Loucy (cell line): Measurements from ENCODE around the gene PADI6.
"Not testable (repeated sequence)": the region's sequence is repeated elsewhere in the genome, so short reads cannot be mapped to it uniquely, and the experiment has no call there.

Experiments
- H2AFZ ChIP-seq: fragments of 200-600 bp; sonication (generic); 2 replicates; pipeline ENCODE4 v1.6.0; 2016; ENCODE audit warnings: antibody characterized with exemption, mild to moderate bottlenecking, low read length, moderate library complexity
- H3F3A ChIP-seq: fragments of 200-600 bp; 2 replicates; pipeline ENCODE4 v1.6.0; 2016; ENCODE audit warnings: antibody characterized with exemption, low read depth, mild to moderate bottlenecking
- H3K27me3 ChIP-seq: fragments of 200-600 bp; sonication (generic); 2 replicates; pipeline ENCODE4 v1.6.1; 2014; ENCODE audit warnings: low read length, mild to moderate bottlenecking; ENCODE audit not compliant: insufficient read depth, poor library complexity, severe bottlenecking
- H3K36me3 ChIP-seq: fragments of 200-600 bp; sonication (generic); 2 replicates; pipeline ENCODE4 v1.6.1; 2016; ENCODE audit warnings: low read length; ENCODE audit not compliant: insufficient read depth
- H3K4me1 ChIP-seq: fragments of 200-600 bp; sonication (generic); 2 replicates; pipeline ENCODE4 v1.5.1; 2014; ENCODE audit warnings: low read length, mild to moderate bottlenecking; ENCODE audit not compliant: insufficient read depth, poor library complexity, severe bottlenecking
- H3K4me2 ChIP-seq: fragments of 200-600 bp; sonication (generic); 2 replicates; pipeline ENCODE4 v1.6.0; 2014; ENCODE audit warnings: antibody characterized with exemption, low read length, low read depth, mild to moderate bottlenecking; ENCODE audit not compliant: poor library complexity, severe bottlenecking
- H3K4me3 ChIP-seq: fragments of 200-600 bp; sonication (generic); 2 replicates; pipeline ENCODE4 v1.5.1; 2014; ENCODE audit warnings: low read length, mild to moderate bottlenecking, mixed read lengths; ENCODE audit not compliant: poor library complexity, severe bottlenecking
- H3K79me2 ChIP-seq: fragments of 200-600 bp; sonication (generic); 2 replicates; pipeline ENCODE4 v1.6.1; 2014; ENCODE audit warnings: low read length; ENCODE audit not compliant: insufficient read depth
- H3K9ac ChIP-seq: fragments of 200-600 bp; sonication (generic); 2 replicates; pipeline ENCODE4 v1.6.0; 2014; ENCODE audit warnings: mild to moderate bottlenecking, low read depth, low read length, moderate library complexity; ENCODE audit not compliant: poor library complexity, severe bottlenecking
- H3K9me2 ChIP-seq: fragments of 200-600 bp; sonication (generic); replicated peaks from 2 replicates; pipeline ENCODE4 v1.6.1; 2016; ENCODE audit warnings: low read depth, low read length, mixed read lengths
- H3K9me3 ChIP-seq: fragments of 200-600 bp; sonication (generic); 2 replicates; pipeline ENCODE4 v1.6.1; 2014; ENCODE audit warnings: mild to moderate bottlenecking, antibody characterized with exemption, low read length, low read depth; ENCODE audit not compliant: insufficient read depth
- H4K20me1 ChIP-seq: fragments of 200-600 bp; sonication (generic); 2 replicates; pipeline ENCODE4 v1.6.0; 2014; ENCODE audit warnings: antibody characterized with exemption, low read length, mild to moderate bottlenecking; ENCODE audit not compliant: insufficient read depth, poor library complexity, severe bottlenecking
- CTCF ChIP-seq: fragments of 200-600 bp; sonication (generic); conservative IDR thresholded peaks from 2 replicates; pipeline ENCODE4 v1.5.1; 2014; ENCODE audit warnings: mild to moderate bottlenecking, antibody characterized with exemption, low read length
- EZH2phosphoT487 ChIP-seq: fragments of 200-600 bp; IDR thresholded peaks from 2 replicates; pipeline ENCODE4 v1.6.1; 2018; ENCODE audit warnings: antibody characterized with exemption, mild to moderate bottlenecking, moderate library complexity, borderline replicate concordance

PADI6 gene

GRCh38 chr1:17405898-17406759 lies 34.1 kb downstream of the PADI6 start:
- H3K27me3 ChIP-seq: no peaks in the 10 kb centered on the region
- H3K9ac ChIP-seq: no peak overlapping the region
- H3K4me2 ChIP-seq: no peak overlapping the region
- H3K4me3 ChIP-seq: no peak overlapping the region
- H3K4me1 ChIP-seq: no peaks in the 10 kb centered on the region
- H3F3A ChIP-seq: no peaks in the 10 kb centered on the region
- no peaks in the 10 kb centered on the region for H3K9me3 ChIP-seq
- no peaks in the 10 kb centered on the region for H3K9me2 ChIP-seq
- no peak overlapping the region for H2AFZ ChIP-seq
- TF ChIP-seq EZH2phosphoT487 (no peak), CTCF (peak; percentile 84)
- peaks cover 20% of the 10 kb centered on the region for H4K20me1 ChIP-seq
- H3K36me3 ChIP-seq: peaks cover 46% of the 10 kb centered on the region; the same call in 1 of the 2 replicates
- peaks cover 3% of the 10 kb centered on the region; the same call in 1 of the 2 replicates for H3K79me2 ChIP-seq

- not testable (repeated sequence) for H3K27me3 ChIP-seq, H3K4me2 ChIP-seq, H3K79me2 ChIP-seq, H2AFZ ChIP-seq, H3K9me2 ChIP-seq, H3K9ac ChIP-seq, H3K4me3 ChIP-seq, H3K4me1 ChIP-seq, H3F3A ChIP-seq, H3K9me3 ChIP-seq
- Histone ChIP-seq H3K36me3 (peaks cover 54% of the 10 kb centered on the region; the same call in 1 of the 2 replicates), H4K20me1 (peaks cover 25% of the 10 kb centered on the region)
These were observed 34.9 kb downstream of the PADI6 start for GRCh38 chr1:17406760-17407475.

GRCh38 chr1:17407786-17408514 lies 36.0 kb downstream of the PADI6 start:
- not testable (repeated sequence) for H3F3A ChIP-seq, H3K4me3 ChIP-seq, H3K4me1 ChIP-seq, H3K9ac ChIP-seq, H3K27me3 ChIP-seq, H2AFZ ChIP-seq, H3K9me3 ChIP-seq, H3K79me2 ChIP-seq, H3K9me2 ChIP-seq, H3K4me2 ChIP-seq
- H3K36me3 ChIP-seq: peaks cover 64% of the 10 kb centered on the region; the same call in 1 of the 2 replicates
- peaks cover 26% of the 10 kb centered on the region for H4K20me1 ChIP-seq

- Histone ChIP-seq H3K36me3 (peaks cover 79% of the 10 kb centered on the region; the same call in 1 of the 2 replicates), H3K4me2 (no peak overlapping the region), H3K9ac (no peak overlapping the region), H3K4me3 (no peak overlapping the region), H3K4me1 (no peaks in the 10 kb centered on the region), H3K9me2 (no peaks in the 10 kb centered on the region), H2AFZ (no peak overlapping the region), H3K9me3 (no peaks in the 10 kb centered on the region), H3K27me3 (no peaks in the 10 kb centered on the region), H4K20me1 (peaks cover 26% of the 10 kb centered on the region), H3F3A (no peaks in the 10 kb centered on the region), H3K79me2 (peaks cover 3% of the 10 kb centered on the region; the same call in 1 of the 2 replicates)
- TF ChIP-seq EZH2phosphoT487: no peak
These were observed 37.4 kb downstream of the PADI6 start for GRCh38 chr1:17409391-17409811.
